Neuron (in vitro differentiated cells): Measurements from ENCODE around the gene TMF1.

Experiments used
- H2AFZ ChIP-seq: one replicate; pipeline ENCODE4 v1.6.1; 2013; ENCODE audit warnings: low read depth, mild to moderate bottlenecking, inconsistent platforms, low read length, moderate library complexity
- H3K27me3 ChIP-seq: one replicate; pipeline ENCODE4 v1.6.1; 2013; ENCODE audit warnings: low read length; ENCODE audit not compliant: insufficient read depth
- H3K36me3 ChIP-seq: one replicate; pipeline ENCODE4 v1.6.1; 2013; ENCODE audit warnings: low read length; ENCODE audit not compliant: insufficient read depth
- H3K4me1 ChIP-seq: one replicate; pipeline ENCODE4 v1.6.1; 2013; ENCODE audit warnings: low read length; ENCODE audit not compliant: insufficient read depth
- H3K4me3 ChIP-seq: 2 replicates; pipeline ENCODE4 v1.5.1; 2013; ENCODE audit warnings: mild to moderate bottlenecking, low read length, moderate library complexity
- H3K9me3 ChIP-seq: one replicate; pipeline ENCODE4 v1.6.1; 2013; ENCODE audit warnings: low read length

TMF1 gene

DNA sequence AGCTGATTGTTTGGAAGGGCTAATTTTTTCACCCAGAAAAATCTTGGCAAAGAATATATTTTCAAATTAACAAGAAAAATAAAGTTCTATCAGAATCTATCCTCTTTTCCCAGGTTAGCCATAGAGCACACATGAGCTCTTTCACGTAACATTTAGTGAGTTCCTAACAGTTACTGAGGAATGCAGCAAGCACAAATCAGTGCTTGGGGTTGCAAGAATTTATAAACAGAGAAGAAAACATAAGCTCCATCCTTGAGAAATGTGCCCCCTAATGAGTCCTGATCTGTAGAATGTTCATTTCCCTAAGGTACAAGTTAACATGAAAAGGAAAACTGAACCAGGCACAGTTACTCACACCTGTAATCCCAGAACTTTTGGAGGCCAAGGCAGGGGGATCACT is 52.5 kb downstream of the TMF1 start:
- peaks cover 4% of the 10 kb centered on the region for H3K36me3 ChIP-seq
- no peaks in the 10 kb centered on the region for H3K4me1 ChIP-seq
- H3K4me3 ChIP-seq = no peak overlapping the region
- H3K27me3 ChIP-seq = no peaks in the 10 kb centered on the region
- no peaks in the 10 kb centered on the region for H3K9me3 ChIP-seq
- H2AFZ ChIP-seq = no peak overlapping the region

DNA sequence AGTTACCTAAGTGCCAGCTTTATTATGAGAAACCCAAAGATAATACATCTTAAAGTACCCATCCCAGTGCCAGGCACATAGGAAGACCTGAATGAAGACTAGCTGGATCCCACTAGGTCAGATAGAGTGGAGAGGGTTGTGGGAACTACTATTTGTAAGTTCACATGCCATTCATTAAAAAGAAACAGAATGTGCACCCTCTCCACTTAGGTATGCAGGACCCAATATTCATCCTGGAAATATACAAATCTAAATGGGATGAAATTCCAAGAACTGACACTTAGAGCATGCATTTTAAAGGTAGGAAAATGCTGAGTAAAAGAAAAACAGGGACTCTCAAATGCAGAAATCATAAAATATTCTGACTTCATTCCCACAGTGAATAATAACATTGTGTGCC is 53.0 kb downstream of the TMF1 start:
- no peak overlapping the region for H2AFZ ChIP-seq
- H3K27me3 ChIP-seq = no peaks in the 10 kb centered on the region
- H3K36me3 ChIP-seq = peaks cover 3% of the 10 kb centered on the region
- H3K9me3 ChIP-seq = no peaks in the 10 kb centered on the region
- H3K4me1 ChIP-seq = no peaks in the 10 kb centered on the region
- H3K4me3 ChIP-seq = no peak overlapping the region

DNA sequence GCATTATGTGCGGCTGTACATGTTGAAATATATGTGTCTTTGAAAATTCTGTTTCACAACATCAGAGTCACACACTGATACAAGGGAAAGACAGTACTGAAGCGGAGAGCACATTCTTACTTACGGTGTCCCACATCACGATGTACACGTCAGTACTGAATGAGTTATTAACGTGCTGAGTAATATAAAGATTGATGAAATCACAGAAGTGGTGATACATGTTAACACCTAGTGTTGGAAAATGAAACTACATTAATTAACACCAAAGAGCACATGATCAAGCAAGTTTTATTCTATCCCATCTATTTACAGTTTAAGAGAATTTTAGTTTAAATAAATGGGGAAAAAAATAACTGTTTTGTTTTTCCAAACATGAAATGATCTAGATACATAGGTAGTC is 54.2 kb downstream of the TMF1 start:
- Histone ChIP-seq H3K4me1 (no peaks in the 10 kb centered on the region), H3K36me3 (peaks cover 2% of the 10 kb centered on the region), H2AFZ (no peak overlapping the region), H3K9me3 (no peaks in the 10 kb centered on the region), H3K27me3 (no peaks in the 10 kb centered on the region), H3K4me3 (no peak overlapping the region)

DNA sequence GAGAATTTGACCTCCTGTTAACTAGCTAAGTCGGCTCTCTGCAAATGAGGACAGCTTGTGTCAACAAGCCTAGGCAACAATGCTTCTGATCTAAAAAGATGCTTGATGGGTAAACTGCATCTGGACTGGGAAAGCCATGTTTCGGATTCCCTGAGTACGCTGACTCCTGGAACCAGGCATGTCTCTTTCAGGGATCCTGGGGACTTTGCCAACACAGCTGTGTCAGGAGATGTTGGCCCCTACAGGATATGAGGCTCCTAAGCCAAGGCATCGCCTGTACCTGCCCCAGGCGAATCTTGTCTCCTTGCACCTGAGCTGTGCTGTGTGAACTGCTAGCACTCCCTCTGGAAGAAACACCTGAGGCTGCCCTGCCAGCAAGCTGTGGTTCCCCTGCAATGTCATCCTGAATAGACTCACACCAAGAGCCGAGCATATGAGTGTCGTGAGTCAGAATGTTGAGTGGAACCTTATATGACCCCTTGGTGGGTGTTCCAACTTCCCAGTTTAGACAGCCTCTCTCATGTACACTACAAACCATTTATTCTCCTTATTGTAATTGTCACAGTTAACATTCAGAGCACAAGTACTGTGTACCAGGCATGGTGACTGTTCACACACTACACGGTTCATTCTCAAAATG is 55.7 kb downstream of the TMF1 start:
- H3K27me3 ChIP-seq = no peaks in the 10 kb centered on the region
- no peak overlapping the region for H2AFZ ChIP-seq
- H3K4me3 ChIP-seq = no peak overlapping the region
- H3K9me3 ChIP-seq = peaks cover 3% of the 10 kb centered on the region
- H3K4me1 ChIP-seq = no peaks in the 10 kb centered on the region
- H3K36me3 ChIP-seq = no peaks in the 10 kb centered on the region

DNA sequence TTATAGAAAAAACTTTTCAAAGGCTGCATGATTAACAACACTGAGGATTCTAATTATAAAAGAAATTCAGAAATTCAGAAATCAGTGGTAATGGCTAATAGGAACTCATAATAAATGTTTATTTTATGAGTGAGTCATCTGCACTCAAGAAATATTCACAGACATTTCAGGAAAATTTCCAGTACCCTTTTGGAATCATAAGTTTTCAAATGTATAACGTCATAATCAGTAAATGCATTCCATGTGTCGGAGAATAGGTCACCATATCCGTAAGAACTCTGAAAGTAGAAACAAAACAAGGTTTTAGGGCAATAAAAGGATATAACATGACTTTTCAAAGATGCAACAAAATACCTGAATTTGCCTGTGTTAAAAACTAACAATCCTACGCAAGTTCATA is 63.4 kb downstream of the TMF1 start:
- Histone ChIP-seq H3K27me3 (no peaks in the 10 kb centered on the region), H3K36me3 (no peaks in the 10 kb centered on the region), H3K4me3 (no peak overlapping the region), H3K4me1 (no peaks in the 10 kb centered on the region), H2AFZ (no peak overlapping the region), H3K9me3 (peaks cover 3% of the 10 kb centered on the region)

DNA sequence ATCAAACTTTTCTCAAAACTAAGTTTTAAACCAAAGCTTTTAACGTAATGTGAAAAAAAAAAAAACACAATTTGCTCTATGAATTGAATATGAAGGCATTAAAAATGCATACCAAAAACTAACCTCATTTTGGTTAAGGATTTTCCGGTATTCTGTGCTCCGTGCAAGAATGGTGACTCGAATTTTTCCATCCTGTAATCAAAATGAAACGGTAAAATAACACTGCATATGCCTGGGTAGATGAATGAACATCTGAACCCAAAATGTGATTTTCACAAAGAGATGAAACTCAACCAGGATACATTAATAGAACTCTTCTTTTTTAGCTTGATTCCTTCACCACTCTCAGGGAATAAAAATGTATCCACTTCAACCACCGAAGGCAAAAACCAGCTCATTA is 64.8 kb downstream of the TMF1 start:
- Histone ChIP-seq H3K4me1 (no peaks in the 10 kb centered on the region), H3K27me3 (no peaks in the 10 kb centered on the region), H3K36me3 (no peaks in the 10 kb centered on the region), H2AFZ (no peak overlapping the region), H3K4me3 (no peak overlapping the region), H3K9me3 (peaks cover under 1% of the 10 kb centered on the region)

DNA sequence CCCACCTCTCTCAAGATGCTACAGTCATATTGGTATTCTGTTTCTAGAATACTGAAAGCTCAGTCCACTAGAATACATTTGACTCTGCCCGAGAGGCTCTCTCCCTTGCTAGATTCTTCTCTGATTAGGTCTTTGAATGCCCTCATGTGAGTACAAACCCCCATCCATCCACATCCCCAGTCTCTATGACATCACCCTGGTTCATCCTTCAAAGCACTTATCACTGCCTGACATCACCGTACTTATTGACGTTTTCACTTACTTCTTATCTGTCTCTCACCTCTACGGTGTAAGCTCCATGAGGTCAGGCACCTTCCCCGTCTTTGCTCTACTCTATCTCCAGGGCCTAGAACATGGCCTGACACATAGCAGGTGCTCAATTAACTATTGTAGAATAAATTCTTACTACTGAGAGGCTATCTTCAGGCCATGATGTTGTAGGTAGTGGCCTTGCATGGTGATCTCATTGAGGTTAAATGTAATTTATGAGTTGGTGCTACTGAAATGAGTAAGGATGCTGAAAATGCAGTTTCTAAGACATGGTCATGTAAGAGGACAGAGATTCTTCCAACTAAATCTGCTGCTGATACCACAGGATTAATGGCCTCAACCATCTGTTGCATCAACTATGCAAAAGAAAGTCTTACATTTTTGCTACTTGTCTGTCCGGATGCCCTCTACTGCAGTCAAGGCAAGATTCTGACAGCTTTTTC is 65.5 kb downstream of the TMF1 start:
- Histone ChIP-seq H3K4me3 (no peak overlapping the region), H3K36me3 (no peaks in the 10 kb centered on the region), H3K27me3 (no peaks in the 10 kb centered on the region)

DNA sequence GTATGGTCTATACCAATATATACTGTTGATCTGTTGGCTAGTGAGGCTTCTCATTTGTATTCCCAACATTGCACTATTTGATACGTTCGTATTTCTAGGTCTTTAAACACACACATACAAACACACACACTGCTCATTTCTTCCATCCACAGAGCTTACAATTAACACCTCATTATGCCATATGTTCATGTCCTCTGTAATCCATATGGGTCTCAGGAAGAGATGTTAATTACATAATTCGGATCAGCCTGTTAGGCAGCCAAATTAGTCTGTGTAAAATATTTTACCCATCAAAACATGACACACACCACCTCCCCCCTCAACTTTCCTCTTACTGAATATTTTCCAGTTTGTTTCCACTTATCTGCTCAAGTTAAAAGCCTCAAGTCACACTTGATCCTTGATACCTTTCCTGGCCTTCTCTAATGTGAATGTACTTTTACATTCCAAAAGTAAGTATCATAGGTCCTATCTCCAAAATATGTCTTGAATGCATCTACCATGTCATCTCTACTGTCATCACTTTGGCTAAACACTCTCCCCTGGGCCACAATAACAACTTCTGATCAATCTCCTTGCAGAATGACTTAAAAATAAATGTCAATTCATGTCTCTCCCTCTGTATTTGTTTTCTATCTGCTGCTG is 66.9 kb downstream of the TMF1 start:
- no peaks in the 10 kb centered on the region for H3K9me3 ChIP-seq
- no peaks in the 10 kb centered on the region for H3K4me1 ChIP-seq
- H2AFZ ChIP-seq = no peak overlapping the region
- H3K27me3 ChIP-seq = no peaks in the 10 kb centered on the region
- no peak overlapping the region for H3K4me3 ChIP-seq
- H3K36me3 ChIP-seq = no peaks in the 10 kb centered on the region

More for the DNA sequence above, 65.5 kb downstream of the TMF1 start:
- H3K9me3 ChIP-seq = no peaks in the 10 kb centered on the region
- no peak overlapping the region for H2AFZ ChIP-seq
- H3K4me1 ChIP-seq = no peaks in the 10 kb centered on the region

DNA sequence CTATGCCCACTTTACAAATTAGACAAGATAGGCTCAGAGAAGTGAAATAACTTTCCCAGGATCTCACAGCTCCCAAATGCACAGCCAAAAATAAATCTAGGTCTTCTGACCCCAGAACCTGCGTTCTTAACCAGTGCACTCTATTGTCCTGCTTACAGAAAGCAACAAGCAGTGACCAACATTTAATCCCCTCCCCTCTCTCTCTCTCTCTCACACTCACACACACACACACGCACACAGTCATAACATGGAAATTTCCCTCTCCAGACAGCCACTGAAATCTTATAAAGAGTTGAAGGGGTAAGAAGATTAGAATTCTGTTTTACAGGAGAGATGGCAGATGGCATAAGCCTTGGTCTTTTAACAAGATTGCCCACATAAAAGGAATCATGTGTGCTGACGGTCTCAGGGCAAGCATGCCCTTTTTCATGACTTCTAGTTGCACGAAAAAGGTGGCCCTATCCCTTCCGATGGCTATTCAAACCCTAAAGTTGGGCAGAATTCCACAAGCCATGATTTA is 68.1 kb downstream of the TMF1 start:
- H3K36me3 ChIP-seq = no peaks in the 10 kb centered on the region

DNA sequence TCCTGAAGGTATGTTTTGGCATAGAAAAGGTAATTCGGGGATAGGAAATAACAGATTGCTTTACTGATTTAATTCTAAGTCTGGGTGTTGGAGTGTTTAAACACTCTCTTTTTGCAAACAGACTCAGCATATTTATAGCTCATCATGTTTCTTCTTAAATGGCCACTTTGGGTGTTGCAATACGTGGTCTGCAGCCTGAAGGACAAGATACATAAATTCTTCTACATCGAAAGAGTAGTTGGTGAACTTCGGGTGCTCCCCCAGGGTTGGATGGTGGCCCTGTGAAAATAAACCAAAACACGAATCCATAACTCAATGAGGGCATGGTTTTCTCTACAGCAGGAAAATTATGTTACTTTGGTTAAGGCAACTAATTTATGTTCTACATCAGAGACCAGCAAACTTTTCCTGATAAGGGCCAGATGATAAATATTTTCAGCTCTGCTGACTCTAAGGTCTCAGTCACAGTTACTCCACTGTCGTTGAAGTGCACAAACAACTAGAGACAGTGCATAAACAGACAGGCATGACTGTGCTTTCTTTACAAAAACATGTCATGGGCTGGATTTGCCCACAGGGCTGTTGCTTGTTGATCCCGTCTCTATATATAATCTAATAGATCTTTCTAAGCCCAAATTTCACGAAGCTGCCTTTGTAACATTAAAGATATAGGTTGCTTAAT is 74.5 kb downstream of the TMF1 start:
- no peaks in the 10 kb centered on the region for H3K4me1 ChIP-seq
- no peak overlapping the region for H3K4me3 ChIP-seq
- H3K36me3 ChIP-seq = no peaks in the 10 kb centered on the region
- H3K9me3 ChIP-seq = no peaks in the 10 kb centered on the region
- no peak overlapping the region for H2AFZ ChIP-seq
- H3K27me3 ChIP-seq = no peaks in the 10 kb centered on the region

More for the DNA sequence above, 68.1 kb downstream of the TMF1 start:
- Histone ChIP-seq H2AFZ (no peak overlapping the region), H3K27me3 (no peaks in the 10 kb centered on the region), H3K9me3 (no peaks in the 10 kb centered on the region), H3K4me1 (no peaks in the 10 kb centered on the region), H3K4me3 (no peak overlapping the region)

DNA sequence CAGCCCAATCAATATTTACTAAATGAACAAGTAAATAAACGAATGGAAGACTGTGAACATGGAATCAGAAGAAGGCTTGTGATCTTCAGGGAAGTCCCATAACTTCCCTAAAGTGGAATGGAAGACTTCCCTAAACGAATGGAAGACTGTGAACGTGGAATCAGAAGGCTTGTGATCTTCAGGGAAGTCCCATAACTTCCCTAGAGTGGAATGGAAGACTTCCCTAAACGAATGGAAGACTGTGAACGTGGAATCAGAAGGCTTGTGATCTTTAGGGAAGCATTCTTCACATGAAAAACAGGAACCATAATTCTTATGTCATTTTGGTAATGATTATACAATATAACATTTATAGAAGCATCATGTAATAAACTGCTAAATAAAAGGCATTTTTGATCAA is 77.4 kb downstream of the TMF1 start:
- H3K27me3 ChIP-seq = no peaks in the 10 kb centered on the region
- no peaks in the 10 kb centered on the region for H3K36me3 ChIP-seq
- no peak overlapping the region for H3K4me3 ChIP-seq
- no peaks in the 10 kb centered on the region for H3K4me1 ChIP-seq
- H3K9me3 ChIP-seq = no peaks in the 10 kb centered on the region
- no peak overlapping the region for H2AFZ ChIP-seq

DNA sequence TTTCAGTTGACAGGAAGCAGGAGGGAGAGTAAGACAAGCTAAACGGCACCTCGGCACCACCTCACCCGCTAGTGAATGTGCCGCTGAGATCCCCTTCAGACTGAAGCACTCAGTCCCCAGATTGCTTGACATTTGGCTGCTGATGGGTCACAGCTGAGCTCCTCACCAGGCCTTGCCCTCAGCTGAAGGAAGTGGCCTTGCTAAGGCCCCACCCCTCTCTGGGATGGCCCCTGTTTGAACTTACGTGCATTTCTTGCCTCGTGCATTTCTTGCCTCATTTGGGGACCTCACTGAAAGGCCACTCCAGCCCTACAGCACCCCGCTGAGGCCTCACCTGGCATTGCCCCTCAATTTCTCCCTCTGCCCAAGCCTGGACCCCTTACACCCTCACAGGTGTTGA is 78.5 kb downstream of the TMF1 start:
- H3K9me3 ChIP-seq = no peaks in the 10 kb centered on the region
- no peaks in the 10 kb centered on the region for H3K36me3 ChIP-seq
- no peak overlapping the region for H2AFZ ChIP-seq
- no peaks in the 10 kb centered on the region for H3K4me1 ChIP-seq
- H3K27me3 ChIP-seq = no peaks in the 10 kb centered on the region
- H3K4me3 ChIP-seq = no peak overlapping the region
